B cell (primary cell): Measurements from ENCODE around the gene ATP6V1F. TPM values are rescaled to one million over a fixed set of nuclear protein-coding genes. Genes with fewer than 3 reads are reported as not detected.

Experiments used
- ATAC-seq: fragments of 200-7000 bp; cut with Tn5 transposase; one replicate; pipeline ENCODE4 v1.10.0; 2021; ENCODE audit warnings: low read depth, mild to moderate bottlenecking, moderate number of reproducible peaks, moderate library complexity
- CTCF ChIA-PET: fragments of 350-600 bp; sonication (Branson Sonifier 250); formaldehyde crosslinking; loops from one replicate; lab custom pipeline; 2021; ENCODE audit warnings: antibody characterized with exemption, inconsistent platforms; lab: Charles Lee
- POLR2A ChIA-PET: fragments of 350-600 bp; sonication (Branson Sonifier 250); formaldehyde crosslinking; loops from one replicate; lab custom pipeline; 2021; ENCODE audit warnings: antibody characterized with exemption; lab: Charles Lee
- DNase-seq: peaks from one replicate; pipeline ENCODE4 v3.0.0; 2013
- H2AFZ ChIP-seq: 2 replicates; pipeline ENCODE4 v1.6.1; 2012; ENCODE audit warnings: mild to moderate bottlenecking, low read depth, low read length; ENCODE audit not compliant: insufficient read depth, poor library complexity, severe bottlenecking
- H3K27ac ChIP-seq, 2 donors: 1 replicate in 1 of 2; 2 replicates in 1 of 2; pipeline ENCODE4 v1.5.1; 2012 to 2013; ENCODE audit warnings: low read length in 2 of 2, mild to moderate bottlenecking in 2 of 2, moderate library complexity in 1 of 2
- H3K27me3 ChIP-seq, 4 experiments: fragments of 200-600 bp in 1 of 4; sonication (generic) in 1 of 4; replicated peaks in 1 of 4; 1 replicate in 2 of 4; 2 replicates in 2 of 4; pipeline versions ENCODE4 v1.6.1 to v1.7.0; 2013 to 2016; ENCODE audit warnings: low read length in 3 of 4, mild to moderate bottlenecking in 2 of 4, mixed read lengths in 1 of 4, moderate library complexity in 1 of 4; ENCODE audit not compliant: insufficient read depth in 4 of 4, control insufficient read depth in 3 of 4; ENCODE audit errors: control extremely low read depth in 1 of 4
- H3K36me3 ChIP-seq, 2 experiments: replicated peaks in 1 of 2; 1 replicate in 1 of 2; 2 replicates in 1 of 2; pipeline versions ENCODE4 v1.6.1 to v1.7.1; 2013; ENCODE audit warnings: low read length in 1 of 2; ENCODE audit not compliant: insufficient read depth in 2 of 2, control insufficient read depth in 1 of 2; ENCODE audit errors: control extremely low read depth in 1 of 2, extremely low read depth in 1 of 2
- H3K4me1 ChIP-seq, 2 donors: fragments of 200-600 bp in 1 of 2; sonication (generic) in 1 of 2; 1 replicate in 1 of 2; 2 replicates in 1 of 2; pipeline versions ENCODE4 v1.5.1 to v1.6.1; 2013 to 2017; ENCODE audit warnings: low read length in 2 of 2; ENCODE audit not compliant: control insufficient read depth in 2 of 2, insufficient read depth in 2 of 2
- H3K4me2 ChIP-seq: replicated peaks from 2 replicates; pipeline ENCODE3; 2012; ENCODE audit warnings: mild to moderate bottlenecking, low read depth, low read length; ENCODE audit not compliant: poor library complexity, severe bottlenecking
- H3K4me3 ChIP-seq, 5 experiments: fragments of 200-600 bp in 1 of 5; sonication (generic) in 1 of 5; 1 replicate in 3 of 5; 2 replicates in 2 of 5; pipeline versions ENCODE4 v1.5.1 to v1.7.0; 2011 to 2016; ENCODE audit warnings: low read length in 4 of 5, mild to moderate bottlenecking in 4 of 5, low read depth in 2 of 5, control low read depth in 1 of 5, moderate library complexity in 1 of 5; ENCODE audit not compliant: insufficient read depth in 1 of 5; ENCODE audit errors: control extremely low read depth in 1 of 5, extremely low read depth in 1 of 5
- H3K79me2 ChIP-seq: fragments of 200-600 bp; sonication (generic); one replicate; pipeline ENCODE4 v1.6.0; 2016; ENCODE audit warnings: low read length; ENCODE audit not compliant: control insufficient read depth, insufficient read depth
- H3K9ac ChIP-seq: fragments of 200-600 bp; sonication (generic); 2 replicates; pipeline ENCODE4 v1.6.1; 2017; ENCODE audit warnings: mild to moderate bottlenecking, low read length, moderate library complexity
- H3K9me3 ChIP-seq, 3 donors: one replicate each; pipeline versions ENCODE4 v1.6.1 to v1.7.1; 2013; ENCODE audit warnings: low read length in 2 of 3; ENCODE audit not compliant: control insufficient read depth in 2 of 3, insufficient read depth in 1 of 3; ENCODE audit errors: control extremely low read depth in 1 of 3
- H4K20me1 ChIP-seq: 2 replicates; pipeline ENCODE4 v1.6.0; 2012; ENCODE audit warnings: mild to moderate bottlenecking, low read length; ENCODE audit not compliant: insufficient read depth, control insufficient read depth, poor library complexity, severe bottlenecking
- H3K27ac Mint-ChIP-seq: one replicate; pipeline ENCODE4 v1.8.0; 2021; ENCODE audit warnings: mixed read lengths
- H3K27me3 Mint-ChIP-seq: one replicate; pipeline ENCODE4 v1.8.0; 2021; ENCODE audit warnings: mixed read lengths
- H3K4me1 Mint-ChIP-seq: one replicate; pipeline ENCODE4 v1.8.0; 2021; ENCODE audit warnings: mixed read lengths
- H3K4me3 Mint-ChIP-seq: one replicate; pipeline ENCODE4 v1.8.0; 2021; ENCODE audit warnings: mixed read lengths
- H3K9me3 Mint-ChIP-seq: one replicate; pipeline ENCODE4 v1.8.0; 2022; ENCODE audit warnings: mixed read lengths; ENCODE audit not compliant: insufficient read depth
- EZH2 ChIP-seq: IDR thresholded peaks from 2 replicates; pipeline ENCODE4 v1.6.1; 2012; ENCODE audit warnings: borderline replicate concordance, low read depth, mild to moderate bottlenecking, moderate library complexity, low read length; ENCODE audit not compliant: insufficient read depth, poor library complexity, severe bottlenecking
- WGBS: methylation state at CpG from one replicate; pipeline ENCODE4 v1.1.5; 2013; ENCODE audit warnings: missing lambda C conversion rate; ENCODE audit not compliant: insufficient coverage; 5-methylcytosine and 5-hydroxymethylcytosine counted together
- intact Hi-C: fragments of 100-400 bp; cut with micrococcal nuclease; formaldehyde crosslinking; loops from one replicate; pipeline ENCODE4 v1.10.0; 2022
- polyA plus RNA-seq: library from polyadenylated mRNA; depleted of rRNA; stranded (reverse); fragments of >200 nt; gene quantifications from 2 replicates; pipeline ENCODE4 v1.2.3, GENCODE V29; 2012
- total RNA-seq, 2 donors: library from RNA; stranded (reverse); fragments of 120-200 nt in 1 of 2; gene quantifications; 1 replicate in 1 of 2; 2 replicates in 1 of 2; pipeline versions ENCODE4 v1.2.3 to v1.2.4, GENCODE V29; 2013 to 2022
- TF ChIP-seq, protein P1 (sequence below): fragments of 200-600 bp; IDR thresholded peaks from one replicate; pipeline ENCODE4 v1.8.0; 2022; ENCODE audit warnings: antibody characterized with exemption, mild to moderate bottlenecking

The ATP6V1F gene
- total and polyA plus RNA-seq, 2 donors (not counting 1 experiment from before 2014, with no cell fraction given) = 81.7 to 198 TPM

DNA sequence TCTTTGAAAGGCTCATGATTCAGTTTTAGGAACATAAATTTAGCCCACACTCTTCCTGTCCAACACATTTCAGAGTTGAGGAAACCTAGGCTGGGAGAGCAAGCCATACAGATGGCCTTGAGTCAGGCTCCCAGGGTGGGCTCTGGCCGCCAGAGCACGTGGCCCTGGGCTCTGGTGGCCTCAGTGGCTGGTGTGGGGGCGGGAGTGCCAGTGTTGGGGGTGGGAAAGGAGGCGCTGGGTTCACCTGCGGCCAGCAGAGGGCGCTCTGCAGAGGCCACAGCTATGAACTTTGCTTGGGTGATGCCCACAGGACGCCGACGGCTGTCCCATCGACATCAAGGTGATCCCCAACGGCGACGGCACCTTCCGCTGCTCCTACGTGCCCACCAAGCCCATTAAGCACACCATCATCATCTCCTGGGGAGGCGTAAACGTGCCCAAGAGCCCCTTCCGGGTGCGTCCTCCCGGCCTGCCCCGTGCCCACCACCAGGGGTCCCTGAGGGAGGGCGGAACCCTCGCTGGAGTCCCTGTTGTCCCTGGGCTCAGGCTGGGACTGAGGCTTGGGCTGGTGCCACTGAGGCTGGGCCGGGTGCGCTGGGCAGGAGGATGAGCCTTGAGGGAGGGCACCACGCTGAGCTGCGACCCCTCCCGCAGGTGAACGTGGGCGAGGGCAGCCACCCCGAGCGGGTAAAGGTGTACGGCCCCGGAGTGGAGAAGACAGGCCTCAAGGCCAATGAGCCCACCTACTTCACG, 20.6 kb upstream of the ATP6V1F start:
- Mint-ChIP-seq H3K27ac (no peak overlapping the region), H3K9me3 (no peaks in the 10 kb centered on the region), H3K4me1 (peaks cover 4% of the 10 kb centered on the region), H3K4me3 (no peak overlapping the region), H3K27me3 (no peaks in the 10 kb centered on the region)
- Histone ChIP-seq H4K20me1 (no peaks in the 10 kb centered on the region), H3K27me3 (no peaks in the 10 kb centered on the region), H3K4me2 (no peak overlapping the region), H3K4me3 (no peak overlapping the region), H3K36me3 (no peaks in the 10 kb centered on the region), H3K4me1 (peaks cover 0 to 11% of the 10 kb centered on the region in 2 donors), H3K79me2 (no peaks in the 10 kb centered on the region), H3K9ac (no peak overlapping the region), H2AFZ (no peak overlapping the region), H3K27ac (no peak overlapping the region), H3K9me3 (no peaks in the 10 kb centered on the region)
- POLR2A ChIA-PET = no interaction called here
- CTCF ChIA-PET = interaction anchor here (0.9 to 2.9 kb wide), 8 partner anchors 21 to 248 kb away, joined by 3 to 21 read pairs (median 4); partner anchors contain the start of genes ATP6V1F and CCDC136
- intact Hi-C loops = loop anchor here (1.0 to 2.0 kb wide), 2 partner anchors 41 to 249 kb away; no protein-coding TSS in a partner anchor
- DNase-seq = peak; percentile 74
- ATAC-seq = peak; percentile 61
- WGBS = 48% methylated on average over 35 of the region's 35 CpGs
- no peak for TF ChIP-seq EZH2
- TF ChIP-seq, protein P1, sequence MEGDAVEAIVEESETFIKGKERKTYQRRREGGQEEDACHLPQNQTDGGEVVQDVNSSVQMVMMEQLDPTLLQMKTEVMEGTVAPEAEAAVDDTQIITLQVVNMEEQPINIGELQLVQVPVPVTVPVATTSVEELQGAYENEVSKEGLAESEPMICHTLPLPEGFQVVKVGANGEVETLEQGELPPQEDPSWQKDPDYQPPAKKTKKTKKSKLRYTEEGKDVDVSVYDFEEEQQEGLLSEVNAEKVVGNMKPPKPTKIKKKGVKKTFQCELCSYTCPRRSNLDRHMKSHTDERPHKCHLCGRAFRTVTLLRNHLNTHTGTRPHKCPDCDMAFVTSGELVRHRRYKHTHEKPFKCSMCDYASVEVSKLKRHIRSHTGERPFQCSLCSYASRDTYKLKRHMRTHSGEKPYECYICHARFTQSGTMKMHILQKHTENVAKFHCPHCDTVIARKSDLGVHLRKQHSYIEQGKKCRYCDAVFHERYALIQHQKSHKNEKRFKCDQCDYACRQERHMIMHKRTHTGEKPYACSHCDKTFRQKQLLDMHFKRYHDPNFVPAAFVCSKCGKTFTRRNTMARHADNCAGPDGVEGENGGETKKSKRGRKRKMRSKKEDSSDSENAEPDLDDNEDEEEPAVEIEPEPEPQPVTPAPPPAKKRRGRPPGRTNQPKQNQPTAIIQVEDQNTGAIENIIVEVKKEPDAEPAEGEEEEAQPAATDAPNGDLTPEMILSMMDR = peak; percentile 81
